IMR-90 (cell line): ENCODE results near the gene ARHGAP15. TPM values are rescaled to one million over a fixed set of nuclear protein-coding genes. Genes with fewer than 3 reads are reported as not detected.
A peak's percentile ranks its signal among the peaks of the same experiment; 100 is the strongest.

ENCODE experiments used
- ATAC-seq: fragments of 200-7000 bp; cut with Tn5 transposase; 2 replicates; pipeline ENCODE4 v1.9.1; 2020; ENCODE audit warnings: low read depth, mild to moderate bottlenecking, moderate library complexity
- BruUV-seq: library from RNA; stranded (reverse); fragments of 400-500 nt; replicated peaks from 2 replicates; lab custom pipeline; 2021; lab: Mats Ljungman, UMichigan
- CTCF ChIA-PET: fragments of 300-600 bp; formaldehyde crosslinking; extraction: SDS; loops from one replicate; lab custom pipeline; 2021; ENCODE audit warnings: antibody characterized with exemption; lab: Yijun Ruan, JAX
- POLR2A ChIA-PET: fragments of 300-600 bp; sonication (Branson Sonifier 250); formaldehyde crosslinking; loops from one replicate; lab custom pipeline; 2022; ENCODE audit warnings: antibody characterized with exemption; ENCODE audit not compliant: unreplicated experiment; lab: Charles Lee
- DNase-seq: peaks from one replicate; pipeline ENCODE4 v3.0.0; 2013
- H2AFZ ChIP-seq: replicated peaks from 2 replicates; pipeline ENCODE3; 2013; ENCODE audit warnings: low read length, mild to moderate bottlenecking; ENCODE audit not compliant: poor library complexity
- H2AK5ac ChIP-seq: 2 replicates; pipeline ENCODE4 v1.6.1; 2013; ENCODE audit warnings: low read depth, low read length, inconsistent platforms
- H2AK9ac ChIP-seq: replicated peaks from 2 replicates; pipeline ENCODE3; 2013; ENCODE audit warnings: mild to moderate bottlenecking, low read depth, low read length, moderate library complexity; ENCODE audit not compliant: poor library complexity
- H2BK120ac ChIP-seq: 2 replicates; pipeline ENCODE4 v1.6.1; 2013; ENCODE audit warnings: low read depth, low read length, inconsistent platforms
- H2BK15ac ChIP-seq: 3 replicates; pipeline ENCODE4 v1.6.1; 2013; ENCODE audit warnings: low read depth, low read length, inconsistent platforms
- H2BK20ac ChIP-seq: 2 replicates; pipeline ENCODE4 v1.6.1; 2013; ENCODE audit warnings: low read depth, mild to moderate bottlenecking, inconsistent platforms, low read length, moderate library complexity
- H2BK5ac ChIP-seq: 2 replicates; pipeline ENCODE4 v1.6.1; 2013; ENCODE audit warnings: mild to moderate bottlenecking, low read depth, low read length, inconsistent platforms; ENCODE audit not compliant: poor library complexity, severe bottlenecking
- H3K14ac ChIP-seq: replicated peaks from 2 replicates; pipeline ENCODE4 v1.6.1; 2013; ENCODE audit warnings: low read depth, low read length, inconsistent platforms
- H3K18ac ChIP-seq: 2 replicates; pipeline ENCODE4 v1.6.1; 2013; ENCODE audit warnings: low read depth, low read length, control low read depth
- H3K23ac ChIP-seq: 2 replicates; pipeline ENCODE4 v1.6.1; 2013; ENCODE audit warnings: low read depth, low read length, inconsistent platforms
- H3K27ac ChIP-seq: 2 replicates; pipeline ENCODE4 v1.5.1; 2013; ENCODE audit warnings: mild to moderate bottlenecking, control low read depth, low read length; ENCODE audit not compliant: insufficient read depth
- H3K27me3 ChIP-seq: 2 replicates; pipeline ENCODE4 v1.6.1; 2013; ENCODE audit warnings: low read length; ENCODE audit not compliant: control insufficient read depth, insufficient read depth
- H3K36me3 ChIP-seq: 2 replicates; pipeline ENCODE4 v1.6.1; 2013; ENCODE audit warnings: low read length, mixed read lengths; ENCODE audit not compliant: control insufficient read depth, insufficient read depth
- H3K4ac ChIP-seq: 2 replicates; pipeline ENCODE4 v1.6.1; 2013; ENCODE audit warnings: low read depth, low read length, inconsistent platforms
- H3K4me1 ChIP-seq: 2 replicates; pipeline ENCODE4 v1.6.1; 2013; ENCODE audit warnings: low read length, mixed read lengths; ENCODE audit not compliant: control insufficient read depth, insufficient read depth
- H3K4me2 ChIP-seq: 2 replicates; pipeline ENCODE4 v1.6.1; 2013; ENCODE audit warnings: low read depth, mild to moderate bottlenecking, control low read depth, low read length, moderate library complexity
- H3K4me3 ChIP-seq: 2 replicates; pipeline ENCODE4 v1.5.1; 2013; ENCODE audit warnings: low read depth, mild to moderate bottlenecking, control low read depth, low read length, moderate library complexity; ENCODE audit not compliant: insufficient read depth
- H3K56ac ChIP-seq: 2 replicates; pipeline ENCODE4 v1.6.1; 2013; ENCODE audit warnings: low read length, inconsistent platforms; ENCODE audit not compliant: insufficient read depth; ENCODE audit errors: extremely low read depth
- H3K79me1 ChIP-seq, 2 experiments: 2 replicates each; pipeline ENCODE4 v1.6.1; 2013; ENCODE audit warnings: low read length in 2 of 2, inconsistent platforms in 1 of 2, low read depth in 1 of 2
- H3K9ac ChIP-seq: 2 replicates; pipeline ENCODE4 v1.6.1; 2013; ENCODE audit warnings: low read depth, low read length, control low read depth
- H3K9me1 ChIP-seq: 2 replicates; pipeline ENCODE4 v1.6.1; 2013; ENCODE audit warnings: low read length, inconsistent platforms; ENCODE audit not compliant: insufficient read depth
- H3K9me3 ChIP-seq: 2 replicates; pipeline ENCODE4 v1.6.1; 2013; ENCODE audit warnings: low read length; ENCODE audit not compliant: control insufficient read depth, insufficient read depth
- H4K20me1 ChIP-seq: 2 replicates; pipeline ENCODE4 v1.6.1; 2013; ENCODE audit warnings: low read length, inconsistent platforms; ENCODE audit not compliant: insufficient read depth
- H4K5ac ChIP-seq: 2 replicates; pipeline ENCODE4 v1.6.1; 2013; ENCODE audit warnings: mild to moderate bottlenecking, low read depth, low read length, control low read depth
- H4K8ac ChIP-seq, 2 experiments: 2 replicates each; pipeline ENCODE4 v1.6.1; 2013; ENCODE audit warnings: low read depth in 2 of 2, low read length in 2 of 2, control low read depth in 1 of 2, inconsistent platforms in 1 of 2
- H4K91ac ChIP-seq: 2 replicates; pipeline ENCODE4 v1.6.1; 2013; ENCODE audit warnings: low read depth, low read length, inconsistent platforms; ENCODE audit not compliant: insufficient read depth
- MAFK ChIP-seq: IDR thresholded peaks from 2 replicates; pipeline ENCODE4 v1.6.1; 2012; ENCODE audit warnings: low read depth, low read length, improper control_type of control experiment
- RCOR1 ChIP-seq: IDR thresholded peaks from 2 replicates; pipeline ENCODE4 v1.6.1; 2012; ENCODE audit warnings: mild to moderate bottlenecking, low read length, improper control_type of control experiment; ENCODE audit not compliant: insufficient replicate concordance
- WGBS, 2 experiments: methylation state at CpG; one replicate each; pipeline versions ENCODE4 v1.1.5 to v1.1.7; 2013; ENCODE audit warnings: missing lambda C conversion rate in 2 of 2; ENCODE audit not compliant: insufficient read length in 1 of 2; ENCODE audit errors: extremely low coverage in 2 of 2; 5-methylcytosine and 5-hydroxymethylcytosine counted together
- dilution Hi-C: fragments of 300-500 bp; cut with HindIII; formaldehyde crosslinking; loops from one replicate; pipeline ENCODE4 v1.14.3; 2018; ENCODE audit warnings: low sequenced_read_pairs; ENCODE audit not compliant: unreplicated experiment
- in situ Hi-C: fragments of 300-500 bp; cut with MboI; formaldehyde crosslinking; loops from 3 replicates; pipeline ENCODE4 v1.14.3; 2019; ENCODE audit warnings: low sequenced_read_pairs, inconsistent platforms, mixed read lengths
- intact Hi-C: fragments of 100-400 bp; cut with micrococcal nuclease; formaldehyde crosslinking; loops from 2 replicates; pipeline ENCODE4 v1.10.0; 2022
- polyA plus RNA-seq, 3 experiments: library from polyadenylated mRNA; depleted of rRNA; stranded (reverse); fragments of >200 nt; gene quantifications; 2 replicates each; pipeline ENCODE4 v1.2.3, GENCODE V29; 2012; ENCODE audit warnings: low replicate concordance in 1 of 3
- total RNA-seq: library from RNA; depleted of rRNA; stranded (reverse); fragments of >200 nt; gene quantifications from 2 replicates; pipeline ENCODE4 v1.2.3, GENCODE V29; 2012

ARHGAP15 gene
- total and polyA plus RNA-seq, 2 of the 4 experiments (the other 2 are of a cell fraction), result not detected

- no peak overlapping the region for H4K91ac ChIP-seq
- no peak overlapping the region for H3K4ac ChIP-seq
- TF ChIP-seq RCOR1 (no peak), MAFK (peak; percentile 60)
- DNase-seq (no peak), ATAC-seq (no peak)
- H2AK9ac ChIP-seq, result no peak overlapping the region
- in situ Hi-C loops (no loop called here), dilution Hi-C loops (no loop called here), intact Hi-C loops (no loop called here)
- ChIA-PET POLR2A (no interaction called here), CTCF (no interaction called here)
- no peak overlapping the region for H2AFZ ChIP-seq
- H3K36me3 ChIP-seq, result no peaks in the 10 kb centered on the region
- H3K9me3 ChIP-seq, result no peaks in the 10 kb centered on the region
- H3K9me1 ChIP-seq, result no peaks in the 10 kb centered on the region
- H4K8ac ChIP-seq, result no peak overlapping the region
- no peak overlapping the region for H3K27ac ChIP-seq
- no peak overlapping the region for H2BK120ac ChIP-seq
- 100% methylated on average over 1 of the region's 2 CpGs; no CpG with 5 or more reads in 1 of the 2 experiments for WGBS, 2 experiments
- no peak overlapping the region for H3K23ac ChIP-seq
- H4K20me1 ChIP-seq, result no peaks in the 10 kb centered on the region
- no peak overlapping the region for H3K18ac ChIP-seq
- no peak overlapping the region for H3K4me2 ChIP-seq
- no peak overlapping the region for H2AK5ac ChIP-seq
- H2BK15ac ChIP-seq, result no peak overlapping the region
- H3K14ac ChIP-seq, result no peak overlapping the region
- H3K4me3 ChIP-seq, result no peak overlapping the region
- no peak overlapping the region for H4K5ac ChIP-seq
- H2BK20ac ChIP-seq, result no peak overlapping the region
- no peak overlapping the region for H3K9ac ChIP-seq
- no peaks in the 10 kb centered on the region for H3K79me1 ChIP-seq
- H3K56ac ChIP-seq, result no peak overlapping the region
- no TSS peak for BruUV-seq
- H2BK5ac ChIP-seq, result no peak overlapping the region
- H3K4me1 ChIP-seq, result no peaks in the 10 kb centered on the region
- H3K27me3 ChIP-seq, result no peaks in the 10 kb centered on the region
These were observed 212.3 kb downstream of the ARHGAP15 start for GRCh38 chr2:143341478-143341877.
